HG02885 (cell line): ENCODE measurements around the gene MAGEA9.
"Not testable (repeated sequence)": the region's sequence is repeated elsewhere in the genome, so short reads cannot be mapped to it uniquely, and the experiment has no call there.

ENCODE experiments used
- ATAC-seq: cut with Tn5 transposase; IDR thresholded peaks from one replicate; pipeline ENCODE4 v1.9.1; 2021; ENCODE audit warnings: mild to moderate bottlenecking; ENCODE audit not compliant: unreplicated experiment, poor library complexity

The MAGEA9 gene

DNA sequence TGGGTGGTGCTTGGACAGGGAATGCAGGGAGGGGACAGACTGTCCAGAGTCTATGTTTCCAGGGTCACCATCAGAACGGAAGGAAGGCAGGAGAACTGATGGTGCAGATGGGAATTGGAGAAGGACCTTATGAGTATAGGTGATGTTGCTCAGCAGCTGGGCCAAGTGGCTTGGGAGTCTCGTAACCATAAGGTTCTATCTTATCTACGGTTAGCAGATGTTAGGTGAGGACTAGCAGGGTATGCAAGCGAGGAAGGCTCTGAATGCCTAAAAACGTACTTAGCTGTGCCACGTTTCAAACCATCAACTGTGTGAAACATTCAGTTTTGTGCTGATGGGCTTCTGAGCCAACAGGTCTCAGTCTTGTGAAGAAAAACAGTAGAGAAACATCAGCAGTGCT is 22.4 kb downstream of the MAGEA9 start:
- no peak for ATAC-seq

DNA sequence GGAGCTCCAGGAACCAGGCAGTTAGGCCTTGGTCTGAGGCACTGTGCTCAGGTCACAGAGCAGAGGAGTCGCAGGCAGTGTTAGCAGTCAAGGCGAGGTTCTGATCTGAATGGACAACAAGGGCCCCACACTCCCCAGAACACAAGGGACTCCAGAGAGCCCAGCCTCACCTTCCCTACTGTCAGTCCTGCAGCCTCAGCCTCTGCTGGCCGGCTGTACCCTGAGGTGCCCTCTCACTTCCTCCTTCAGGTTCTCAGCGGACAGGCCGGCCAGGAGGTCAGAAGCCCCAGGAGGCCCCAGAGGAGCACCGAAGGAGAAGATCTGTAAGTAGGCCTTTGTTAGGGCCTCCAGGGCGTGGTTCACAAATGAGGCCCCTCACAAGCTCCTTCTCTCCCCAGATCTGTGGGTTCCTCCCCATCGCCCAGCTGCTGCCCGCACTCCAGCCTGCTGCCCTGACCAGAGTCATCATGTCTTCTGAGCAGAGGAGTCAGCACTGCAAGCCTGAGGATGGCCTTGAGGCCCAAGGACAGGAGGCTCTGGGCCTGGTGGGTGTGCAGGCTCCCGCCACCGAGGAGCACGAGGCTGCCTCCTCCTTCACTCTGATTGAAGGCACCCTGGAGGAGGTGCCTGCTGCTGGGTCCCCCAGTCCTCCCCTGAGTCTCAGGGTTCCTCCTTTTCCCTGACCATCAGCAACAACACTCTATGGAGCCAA is 26.2 kb downstream of the MAGEA9 start:
- no peak for ATAC-seq

DNA sequence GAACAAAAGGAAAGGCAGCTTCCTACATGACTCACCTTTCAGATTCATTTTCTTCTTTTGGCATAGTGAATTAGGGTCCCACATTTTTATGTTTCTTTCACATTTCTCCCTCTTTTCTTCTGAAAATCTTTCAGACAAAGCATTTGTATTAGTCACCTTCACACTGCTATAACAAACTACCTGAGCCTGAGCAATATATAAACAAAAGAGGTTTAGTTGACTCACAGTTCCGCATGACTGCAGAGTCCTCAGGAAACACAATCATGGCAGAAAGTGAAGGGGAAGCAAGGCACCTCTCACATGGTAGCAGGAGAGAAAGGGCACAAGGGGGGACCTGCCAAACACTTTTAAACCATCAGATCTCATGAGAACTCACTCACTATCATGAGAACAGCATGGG is 36.9 kb downstream of the MAGEA9 start:
- no peak for ATAC-seq

GRCh38 chrX:149819371-149819770 is 37.6 kb downstream of the MAGEA9 start:
- no peak for ATAC-seq

- ATAC-seq, result no peak
Observed at GRCh38 chrX:149825424-149825823, 43.7 kb downstream of the MAGEA9 start.

DNA sequence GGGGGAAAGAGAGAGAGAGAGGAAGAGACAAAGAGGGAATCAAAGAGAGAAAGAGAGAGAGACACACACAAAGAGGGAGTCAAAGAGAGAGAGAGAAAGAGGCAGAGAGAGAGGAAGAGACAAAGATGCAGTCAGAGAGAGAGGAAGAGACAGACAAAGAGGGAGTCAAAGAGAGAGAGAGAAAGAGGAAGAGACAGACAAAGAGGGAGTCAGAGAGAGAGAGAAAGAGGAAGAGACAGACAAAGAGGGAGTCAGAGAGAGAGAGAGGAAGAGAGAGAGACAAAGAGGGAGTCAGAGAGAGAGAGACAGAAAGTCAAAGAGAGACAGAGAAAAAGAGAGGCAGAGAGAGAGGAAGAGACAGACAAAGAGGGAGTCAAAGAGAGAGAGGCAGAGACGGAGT is 45.5 kb downstream of the MAGEA9 start:
- no peak for ATAC-seq

- ATAC-seq, result peak; percentile 69
Observed at GRCh38 chrX:149829751-149830191, 48.0 kb downstream of the MAGEA9 start.

- peak; percentile 51 for ATAC-seq
Observed at GRCh38 chrX:149830192-149830873, 48.6 kb downstream of the MAGEA9 start.

DNA sequence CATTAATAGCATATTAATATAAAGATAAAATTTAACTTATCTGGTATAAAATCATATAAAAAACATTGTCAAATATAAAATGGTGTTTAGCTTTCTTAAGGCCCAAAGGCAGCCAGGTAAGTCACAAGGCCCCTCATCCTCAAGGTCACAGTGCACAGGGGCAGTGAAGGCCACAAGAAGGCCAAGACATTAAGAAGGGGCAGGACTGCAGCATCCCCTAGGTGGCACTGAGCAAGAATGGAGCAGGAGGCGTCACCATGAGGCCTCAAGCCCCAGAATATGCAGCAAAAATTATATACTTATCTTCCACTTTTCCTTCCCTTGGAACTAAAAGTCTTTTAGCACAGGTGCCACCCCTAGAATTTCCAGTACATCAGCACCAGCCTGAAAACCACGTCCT is 49.7 kb downstream of the MAGEA9 start:
- ATAC-seq, result no peak

DNA sequence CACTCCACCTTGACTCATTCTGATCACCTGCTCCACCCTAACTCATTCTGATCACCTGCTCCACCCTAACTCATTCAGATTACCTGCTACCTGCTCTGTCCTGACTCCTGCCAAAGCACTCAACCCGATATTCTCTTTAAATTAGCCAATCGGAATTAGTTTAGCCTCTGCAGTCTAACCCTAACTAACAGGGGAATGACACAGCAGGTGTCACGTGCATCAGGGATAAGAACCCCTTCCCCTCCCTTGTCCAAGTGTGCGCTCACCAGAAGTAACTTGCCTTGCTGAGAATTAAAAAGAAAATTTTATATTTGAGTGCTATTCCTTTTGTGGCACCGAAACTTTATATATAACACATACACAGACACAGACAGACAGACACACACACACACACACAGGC is 55.0 kb downstream of the MAGEA9 start:
- ATAC-seq, result not testable (repeated sequence)

DNA sequence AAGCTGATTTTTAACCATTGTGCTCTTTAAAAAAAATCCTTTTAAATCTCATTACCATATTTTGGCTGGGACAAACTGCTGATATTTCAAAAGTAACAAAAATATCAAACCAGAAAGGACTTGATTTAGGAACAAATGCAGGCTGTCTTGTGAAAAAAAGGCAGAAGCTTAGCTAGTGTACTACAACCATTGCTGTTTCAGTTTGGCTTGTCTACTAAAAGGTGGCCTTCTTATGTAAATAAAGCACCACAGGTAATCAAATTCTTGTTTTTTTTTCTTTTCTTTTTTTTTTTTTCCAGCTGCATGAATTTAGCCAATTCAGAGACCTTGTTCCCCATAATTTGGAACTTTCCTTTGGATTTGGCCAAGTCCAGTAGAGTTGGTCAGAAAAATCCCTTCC is 55.4 kb downstream of the MAGEA9 start:
- no peak for ATAC-seq
